Skeletal muscle satellite cell (primary cell): ENCODE results near the gene PTCHD1.

ENCODE experiments used
- H3K27me3 ChIP-seq: 2 replicates; pipeline ENCODE4 v1.7.0; 2013; ENCODE audit warnings: low read length; ENCODE audit not compliant: control insufficient read depth, insufficient read depth
- H3K36me3 ChIP-seq: 2 replicates; pipeline ENCODE4 v1.7.0; 2013; ENCODE audit warnings: mild to moderate bottlenecking, control low read depth, low read length; ENCODE audit not compliant: insufficient read depth
- H3K4me1 ChIP-seq: 2 replicates; pipeline ENCODE4 v1.7.0; 2013; ENCODE audit warnings: low read length; ENCODE audit not compliant: control insufficient read depth, insufficient read depth
- H3K4me2 ChIP-seq: 2 replicates; pipeline ENCODE4 v1.7.0; 2013; ENCODE audit warnings: mild to moderate bottlenecking, low read length
- H3K4me3 ChIP-seq: 2 replicates; pipeline ENCODE4 v1.7.0; 2013; ENCODE audit warnings: low read length
- H3K9ac ChIP-seq: 2 replicates; pipeline ENCODE4 v1.7.0; 2013; ENCODE audit warnings: mild to moderate bottlenecking, low read depth, low read length, moderate library complexity
- H3K9me3 ChIP-seq: replicated peaks from 2 replicates; pipeline ENCODE4 v1.7.0; 2013; ENCODE audit warnings: mild to moderate bottlenecking, control low read depth, low read length

PTCHD1 gene

GRCh38 chrX:23332101-23332887 lies 2.4 kb upstream of the PTCHD1 start:
- H3K27me3 ChIP-seq = peaks cover 62% of the 10 kb centered on the region
- H3K36me3 ChIP-seq = no peaks in the 10 kb centered on the region
- peak overlapping the region; percentile 42 for H3K4me3 ChIP-seq
- no peaks in the 10 kb centered on the region for H3K9me3 ChIP-seq
- H3K9ac ChIP-seq = no peak overlapping the region
- H3K4me1 ChIP-seq = peaks cover 9% of the 10 kb centered on the region
- H3K4me2 ChIP-seq = peak overlapping the region; percentile 64

GRCh38 chrX:23332888-23333821 lies 1.5 kb upstream of the PTCHD1 start:
- Histone ChIP-seq H3K4me2 (peak overlapping the region; percentile 64), H3K9ac (no peak overlapping the region), H3K4me3 (peak overlapping the region; percentile 42), H3K4me1 (peaks cover 9% of the 10 kb centered on the region), H3K27me3 (peaks cover 70% of the 10 kb centered on the region), H3K9me3 (no peaks in the 10 kb centered on the region), H3K36me3 (no peaks in the 10 kb centered on the region)

- H3K4me2 ChIP-seq = peak overlapping the region; percentile 44
- no peak overlapping the region for H3K4me3 ChIP-seq
- H3K9ac ChIP-seq = no peak overlapping the region
- H3K4me1 ChIP-seq = peaks cover 9% of the 10 kb centered on the region
- H3K27me3 ChIP-seq = peaks cover 66% of the 10 kb centered on the region
- no peaks in the 10 kb centered on the region for H3K36me3 ChIP-seq
- no peaks in the 10 kb centered on the region for H3K9me3 ChIP-seq
Observed at GRCh38 chrX:23333842-23334520, 668 bp upstream of the PTCHD1 start.

GRCh38 chrX:23334521-23334847 lies 165 bp upstream of the PTCHD1 start:
- Histone ChIP-seq H3K4me1 (peaks cover 9% of the 10 kb centered on the region), H3K36me3 (no peaks in the 10 kb centered on the region), H3K4me3 (peak overlapping the region; percentile 54), H3K9ac (no peak overlapping the region), H3K4me2 (peak overlapping the region; percentile 58), H3K27me3 (peaks cover 66% of the 10 kb centered on the region), H3K9me3 (no peaks in the 10 kb centered on the region)

- Histone ChIP-seq H3K36me3 (no peaks in the 10 kb centered on the region), H3K4me3 (no peak overlapping the region), H3K4me2 (no peak overlapping the region), H3K27me3 (peaks cover 37% of the 10 kb centered on the region), H3K9ac (no peak overlapping the region), H3K4me1 (no peaks in the 10 kb centered on the region), H3K9me3 (no peaks in the 10 kb centered on the region)
Observed at GRCh38 chrX:23338334-23338733, 3.7 kb downstream of the PTCHD1 start.

- no peaks in the 10 kb centered on the region for H3K9me3 ChIP-seq
- no peak overlapping the region for H3K4me3 ChIP-seq
- H3K4me1 ChIP-seq = no peaks in the 10 kb centered on the region
- H3K36me3 ChIP-seq = no peaks in the 10 kb centered on the region
- peaks cover 27% of the 10 kb centered on the region for H3K27me3 ChIP-seq
- no peak overlapping the region for H3K9ac ChIP-seq
- no peak overlapping the region for H3K4me2 ChIP-seq
Observed at GRCh38 chrX:23341452-23341851, 6.8 kb downstream of the PTCHD1 start.

GRCh38 chrX:23344238-23344903 lies 9.7 kb downstream of the PTCHD1 start:
- H3K4me2 ChIP-seq = no peak overlapping the region
- H3K9me3 ChIP-seq = no peaks in the 10 kb centered on the region
- no peaks in the 10 kb centered on the region for H3K4me1 ChIP-seq
- peaks cover 13% of the 10 kb centered on the region for H3K27me3 ChIP-seq
- H3K36me3 ChIP-seq = no peaks in the 10 kb centered on the region
- no peak overlapping the region for H3K9ac ChIP-seq
- no peak overlapping the region for H3K4me3 ChIP-seq

GRCh38 chrX:23344904-23345271 lies 10.2 kb downstream of the PTCHD1 start:
- H3K9me3 ChIP-seq = no peaks in the 10 kb centered on the region
- no peak overlapping the region for H3K9ac ChIP-seq
- no peak overlapping the region for H3K4me3 ChIP-seq
- H3K36me3 ChIP-seq = no peaks in the 10 kb centered on the region
- H3K4me2 ChIP-seq = no peak overlapping the region
- no peaks in the 10 kb centered on the region for H3K4me1 ChIP-seq
- peaks cover 13% of the 10 kb centered on the region for H3K27me3 ChIP-seq

GRCh38 chrX:23356189-23356588 lies 21.5 kb downstream of the PTCHD1 start:
- Histone ChIP-seq H3K4me1 (no peaks in the 10 kb centered on the region), H3K36me3 (no peaks in the 10 kb centered on the region), H3K4me3 (no peak overlapping the region), H3K9ac (no peak overlapping the region), H3K27me3 (no peaks in the 10 kb centered on the region), H3K9me3 (no peaks in the 10 kb centered on the region), H3K4me2 (no peak overlapping the region)

- Histone ChIP-seq H3K27me3 (no peaks in the 10 kb centered on the region), H3K4me1 (no peaks in the 10 kb centered on the region), H3K9ac (no peak overlapping the region), H3K4me2 (no peak overlapping the region), H3K36me3 (no peaks in the 10 kb centered on the region), H3K4me3 (no peak overlapping the region), H3K9me3 (no peaks in the 10 kb centered on the region)
Observed at GRCh38 chrX:23364416-23364815, 29.8 kb downstream of the PTCHD1 start.

- H3K4me2 ChIP-seq = no peak overlapping the region
Observed at GRCh38 chrX:23365541-23365940, 30.9 kb downstream of the PTCHD1 start.

More at GRCh38 chrX:23365541-23365940, 30.9 kb downstream of the PTCHD1 start:
- Histone ChIP-seq H3K36me3 (no peaks in the 10 kb centered on the region), H3K4me1 (no peaks in the 10 kb centered on the region), H3K27me3 (no peaks in the 10 kb centered on the region), H3K4me3 (no peak overlapping the region), H3K9me3 (no peaks in the 10 kb centered on the region), H3K9ac (no peak overlapping the region)
